ENCODE measurements around the gene IQSEC1.
A peak's percentile ranks its signal among the peaks of the same experiment; 100 is the strongest.

Gene IQSEC1

GRCh38 chr3:13016083-13016720 is 57.0 kb downstream of the IQSEC1 start:
- peak in 1 of 2 donors; percentile 38 for DNase-seq (ENCODE audit: low read depth in 2 of 2)

GRCh38 chr3:13015286-13016082 is 57.7 kb downstream of the IQSEC1 start:
- peak; percentile 27 to 32 for DNase-seq (ENCODE audit: low read depth in 2 of 2)

- DNase-seq (ENCODE audit: low read depth in 2 of 2): no peak
Observed at GRCh38 chr3:13014755-13015285, 58.4 kb downstream of the IQSEC1 start.

- DNase-seq (ENCODE audit: low read depth in 2 of 2): peak; percentile 27 to 49
Observed at GRCh38 chr3:13013994-13014754, 59.1 kb downstream of the IQSEC1 start.

GRCh38 chr3:13013566-13013965 is 59.7 kb downstream of the IQSEC1 start:
- no peak for DNase-seq (ENCODE audit: low read depth in 2 of 2)

GRCh38 chr3:13013151-13013561 is 60.1 kb downstream of the IQSEC1 start:
- DNase-seq (ENCODE audit: low read depth in 2 of 2): no peak

GRCh38 chr3:13012221-13012691 is 61.0 kb downstream of the IQSEC1 start:
- DNase-seq (ENCODE audit: low read depth in 2 of 2): peak; percentile 38 to 55

- peak; percentile 68 to 78 for DNase-seq (ENCODE audit: low read depth in 2 of 2)
Observed at GRCh38 chr3:13011573-13012220, 61.5 kb downstream of the IQSEC1 start.

- no peak for DNase-seq (ENCODE audit: low read depth in 2 of 2)
Observed at GRCh38 chr3:13010780-13011572, 62.3 kb downstream of the IQSEC1 start.

- DNase-seq (ENCODE audit: low read depth in 2 of 2): no peak
Observed at GRCh38 chr3:13009946-13010315, 63.3 kb downstream of the IQSEC1 start.

GRCh38 chr3:13009132-13009945 is 63.9 kb downstream of the IQSEC1 start:
- peak; percentile 33 to 50 for DNase-seq (ENCODE audit: low read depth in 2 of 2)

GRCh38 chr3:13008155-13008995 is 64.9 kb downstream of the IQSEC1 start:
- no peak for DNase-seq (ENCODE audit: low read depth in 2 of 2)

GRCh38 chr3:13007251-13007941 is 65.8 kb downstream of the IQSEC1 start:
- DNase-seq (ENCODE audit: low read depth in 2 of 2): no peak

GRCh38 chr3:13006216-13006990 is 66.8 kb downstream of the IQSEC1 start:
- DNase-seq (ENCODE audit: low read depth in 2 of 2): no peak

- DNase-seq (ENCODE audit: low read depth in 2 of 2): no peak
Observed at GRCh38 chr3:13005301-13005700, 67.9 kb downstream of the IQSEC1 start.

GRCh38 chr3:13004376-13004775 is 68.9 kb downstream of the IQSEC1 start:
- DNase-seq (ENCODE audit: low read depth in 2 of 2): no peak

GRCh38 chr3:13003608-13004007 is 69.6 kb downstream of the IQSEC1 start:
- DNase-seq (ENCODE audit: low read depth in 2 of 2): no peak
